ENCODE measurements around the gene PDE4B.

DNA sequence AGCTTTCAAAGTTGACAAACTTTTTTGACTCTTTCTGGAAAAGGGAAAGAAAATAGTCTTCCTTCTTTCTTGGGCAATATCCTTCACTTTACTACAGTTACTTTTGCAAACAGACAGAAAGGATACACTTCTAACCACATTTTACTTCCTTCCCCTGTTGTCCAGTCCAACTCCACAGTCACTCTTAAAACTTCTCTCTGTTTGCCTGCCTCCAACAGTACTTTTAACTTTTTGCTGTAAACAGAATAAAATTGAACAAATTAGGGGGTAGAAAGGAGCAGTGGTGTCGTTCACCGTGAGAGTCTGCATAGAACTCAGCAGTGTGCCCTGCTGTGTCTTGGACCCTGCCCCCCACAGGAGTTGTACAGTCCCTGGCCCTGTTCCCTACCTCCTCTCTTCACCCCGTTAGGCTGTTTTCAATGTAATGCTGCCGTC lies 580.5 kb downstream of the PDE4B start:
- TF ChIP-seq, protein P1, sequence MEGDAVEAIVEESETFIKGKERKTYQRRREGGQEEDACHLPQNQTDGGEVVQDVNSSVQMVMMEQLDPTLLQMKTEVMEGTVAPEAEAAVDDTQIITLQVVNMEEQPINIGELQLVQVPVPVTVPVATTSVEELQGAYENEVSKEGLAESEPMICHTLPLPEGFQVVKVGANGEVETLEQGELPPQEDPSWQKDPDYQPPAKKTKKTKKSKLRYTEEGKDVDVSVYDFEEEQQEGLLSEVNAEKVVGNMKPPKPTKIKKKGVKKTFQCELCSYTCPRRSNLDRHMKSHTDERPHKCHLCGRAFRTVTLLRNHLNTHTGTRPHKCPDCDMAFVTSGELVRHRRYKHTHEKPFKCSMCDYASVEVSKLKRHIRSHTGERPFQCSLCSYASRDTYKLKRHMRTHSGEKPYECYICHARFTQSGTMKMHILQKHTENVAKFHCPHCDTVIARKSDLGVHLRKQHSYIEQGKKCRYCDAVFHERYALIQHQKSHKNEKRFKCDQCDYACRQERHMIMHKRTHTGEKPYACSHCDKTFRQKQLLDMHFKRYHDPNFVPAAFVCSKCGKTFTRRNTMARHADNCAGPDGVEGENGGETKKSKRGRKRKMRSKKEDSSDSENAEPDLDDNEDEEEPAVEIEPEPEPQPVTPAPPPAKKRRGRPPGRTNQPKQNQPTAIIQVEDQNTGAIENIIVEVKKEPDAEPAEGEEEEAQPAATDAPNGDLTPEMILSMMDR (IDR thresholded peaks at IDR 0.05) = no peak
- no peak for TF ChIP-seq POLR2A (IDR thresholded peaks at IDR 0.05)

Data from esophagus squamous epithelium (tissue), 4 donors.